GM18951 (cell line): Measurements from ENCODE around the gene ODF2L.
"Not testable (repeated sequence)": the region's sequence is repeated elsewhere in the genome, so short reads cannot be mapped to it uniquely, and the experiment has no call there.

Experiments used
- POLR2A ChIP-seq: IDR thresholded peaks from 4 replicates; pipeline ENCODE4 v1.6.1; 2011; ENCODE audit warnings: mild to moderate bottlenecking; ENCODE audit not compliant: insufficient read length, insufficient read depth; ENCODE audit errors: extremely low read depth
- in situ Hi-C: fragments of 300-500 bp; cut with MboI; formaldehyde crosslinking; loops from one replicate; pipeline ENCODE4 v1.12.0; 2022; ENCODE audit warnings: low sequenced_read_pairs, mixed read lengths, inconsistent platforms; ENCODE audit not compliant: unreplicated experiment

Gene ODF2L

DNA sequence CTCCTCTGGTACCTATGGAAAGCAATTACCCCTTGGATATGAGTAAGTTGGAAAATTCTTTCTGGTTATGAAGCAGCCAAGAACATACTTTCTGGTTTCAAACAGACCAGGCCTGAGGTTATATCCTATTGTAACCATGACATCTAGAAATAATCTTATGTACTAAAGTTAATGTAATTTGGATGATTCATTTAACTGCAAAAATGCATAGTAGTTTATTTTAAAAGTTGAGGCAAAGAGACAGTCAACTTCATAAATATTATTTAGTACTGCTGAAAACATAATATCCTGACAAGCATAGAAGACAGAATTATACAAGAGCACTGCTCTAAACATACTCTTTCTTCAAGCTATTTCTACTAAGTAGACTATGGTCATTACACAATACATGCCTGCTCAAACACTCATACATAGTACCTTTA, 25.5 kb downstream of the ODF2L start:
- in situ Hi-C loops = no loop called here
- TF ChIP-seq POLR2A = no peak

DNA sequence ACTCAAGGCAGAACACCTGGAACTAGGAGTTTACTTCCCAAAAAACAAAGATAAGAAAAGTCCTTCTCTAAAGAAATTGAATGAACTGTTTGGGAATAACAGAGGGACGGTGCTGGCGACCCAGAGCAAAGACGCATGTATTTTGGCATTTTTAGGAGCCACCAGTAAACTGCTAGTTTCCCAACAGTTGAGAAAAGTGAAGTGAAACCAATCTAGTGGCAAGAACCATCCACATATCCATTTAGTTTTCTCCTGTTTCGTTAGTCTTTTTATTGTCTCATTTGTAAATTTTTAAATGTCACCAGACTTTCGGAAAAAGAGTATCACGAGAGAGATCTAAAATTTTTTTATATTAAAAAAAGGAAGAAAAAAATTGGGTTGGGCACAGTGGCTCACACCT, 30.2 kb downstream of the ODF2L start:
- no peak for TF ChIP-seq POLR2A
- in situ Hi-C loops = no loop called here

DNA sequence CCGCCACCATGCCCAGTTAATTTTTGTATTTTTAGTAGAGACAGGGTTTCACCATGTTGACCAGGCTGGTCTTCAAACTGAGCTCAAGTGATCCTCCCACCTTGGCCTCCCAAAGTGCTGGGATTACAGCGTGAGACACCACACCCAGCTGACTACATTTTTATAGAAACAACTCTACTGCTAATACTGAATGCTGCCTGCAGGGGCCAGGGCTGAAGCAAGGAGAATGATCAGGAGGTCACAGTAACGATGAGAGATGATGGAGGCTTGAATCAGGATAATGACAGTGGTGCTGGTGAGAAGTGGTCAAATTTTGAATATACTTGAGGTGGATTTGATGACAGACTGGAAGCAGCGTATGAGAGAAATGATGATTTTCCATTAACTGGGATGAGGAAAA, 33.3 kb downstream of the ODF2L start:
- TF ChIP-seq POLR2A = no peak
- in situ Hi-C loops = no loop called here

DNA sequence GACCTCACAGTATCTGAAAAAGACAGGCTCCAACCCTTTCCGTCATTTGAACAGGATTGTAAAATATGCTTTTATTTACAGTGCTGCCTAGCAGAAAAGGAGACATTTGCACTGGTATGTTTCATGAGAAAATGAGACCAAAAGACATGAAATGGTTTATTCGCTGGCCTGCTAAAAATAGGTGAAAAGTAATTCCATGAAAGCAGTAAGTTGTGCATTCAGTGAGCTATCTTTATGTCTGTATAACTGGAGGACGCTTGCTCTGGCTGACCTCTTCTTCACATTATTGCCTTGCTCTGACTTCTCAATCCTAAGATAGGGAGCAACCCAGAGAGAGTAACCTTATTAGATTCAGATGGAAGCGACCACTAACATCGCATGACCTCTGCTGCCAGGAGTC, 38.3 kb downstream of the ODF2L start:
- in situ Hi-C loops = no loop called here
- no peak for TF ChIP-seq POLR2A

DNA sequence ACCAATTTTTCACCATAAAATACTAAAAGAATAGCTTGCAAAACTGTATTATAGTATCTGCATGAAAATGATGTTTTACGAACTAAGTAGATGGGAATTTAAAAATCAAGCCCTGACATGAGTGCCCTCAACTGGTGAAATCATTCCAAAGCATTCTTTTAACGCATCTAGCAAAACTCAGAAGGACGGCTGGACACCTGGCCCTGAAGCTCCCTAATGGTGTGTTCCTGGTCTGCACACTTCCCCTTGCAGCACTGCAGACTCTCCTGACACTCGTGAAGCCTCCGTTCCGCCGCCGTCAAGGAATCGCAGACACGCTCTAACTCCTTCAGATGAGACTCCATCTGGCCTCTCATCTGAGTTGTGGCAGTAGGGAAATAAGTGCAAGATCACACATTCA, 39.9 kb downstream of the ODF2L start:
- TF ChIP-seq POLR2A = no peak
- in situ Hi-C loops = no loop called here

DNA sequence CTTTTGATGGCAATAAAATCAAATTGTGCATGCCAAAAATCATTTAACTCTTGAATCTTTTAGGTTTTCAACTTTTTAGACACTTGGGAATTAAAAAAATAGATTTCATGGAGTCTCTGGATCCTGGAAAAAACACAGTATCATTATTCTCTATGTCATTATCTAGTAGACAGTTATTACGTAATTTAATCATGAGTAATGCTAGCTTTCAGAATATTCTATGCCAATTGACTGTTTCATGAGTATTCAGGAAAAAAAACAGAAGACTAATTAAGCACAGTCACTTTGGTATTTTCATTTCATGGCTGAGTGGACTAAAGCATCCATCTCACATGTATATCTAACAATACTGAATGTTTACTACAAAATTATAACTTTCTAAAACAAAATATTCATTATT, 44.0 kb downstream of the ODF2L start:
- no peak for TF ChIP-seq POLR2A

DNA sequence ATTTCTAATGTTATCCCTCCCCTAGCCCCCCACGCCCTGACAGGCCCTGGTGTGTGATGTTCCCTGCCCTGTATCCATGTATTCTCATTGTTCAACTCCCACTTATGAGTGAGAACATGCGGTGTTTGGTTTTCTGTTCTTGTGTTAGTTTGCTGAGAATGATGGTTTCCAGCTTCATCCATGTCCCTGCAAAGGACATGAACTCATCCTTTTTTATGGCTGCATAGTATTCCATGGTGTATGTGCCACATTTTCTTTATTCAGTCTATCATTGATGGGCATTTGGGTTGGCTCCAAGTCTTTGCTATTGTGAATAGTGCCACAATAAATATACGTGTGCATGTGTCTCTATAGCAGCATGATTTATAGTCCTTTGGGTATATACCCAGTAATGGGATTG, 45.9 kb downstream of the ODF2L start:
- in situ Hi-C loops = not testable (repeated sequence)

More for the DNA sequence above, 44.0 kb downstream of the ODF2L start:
- in situ Hi-C loops = no loop called here

DNA sequence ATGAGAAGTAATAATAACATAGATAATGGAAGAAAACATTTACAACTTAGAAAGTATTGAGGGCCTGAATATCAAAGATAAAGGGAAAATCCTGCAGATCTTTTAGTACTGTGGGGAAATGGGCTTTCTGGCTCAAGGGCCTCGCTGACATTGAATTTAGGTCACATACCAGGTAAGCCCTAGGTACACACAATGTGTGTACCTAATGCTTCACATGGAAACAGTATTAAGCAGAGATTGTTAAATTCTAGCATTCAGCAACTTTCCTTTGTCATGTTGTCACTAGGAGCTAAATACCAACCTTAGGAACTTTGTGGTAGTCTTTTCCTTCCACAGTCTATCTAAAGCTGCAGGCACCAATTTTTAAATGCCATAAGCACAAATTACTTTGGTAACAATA, 49.7 kb downstream of the ODF2L start:
- TF ChIP-seq POLR2A = no peak
- in situ Hi-C loops = no loop called here

DNA sequence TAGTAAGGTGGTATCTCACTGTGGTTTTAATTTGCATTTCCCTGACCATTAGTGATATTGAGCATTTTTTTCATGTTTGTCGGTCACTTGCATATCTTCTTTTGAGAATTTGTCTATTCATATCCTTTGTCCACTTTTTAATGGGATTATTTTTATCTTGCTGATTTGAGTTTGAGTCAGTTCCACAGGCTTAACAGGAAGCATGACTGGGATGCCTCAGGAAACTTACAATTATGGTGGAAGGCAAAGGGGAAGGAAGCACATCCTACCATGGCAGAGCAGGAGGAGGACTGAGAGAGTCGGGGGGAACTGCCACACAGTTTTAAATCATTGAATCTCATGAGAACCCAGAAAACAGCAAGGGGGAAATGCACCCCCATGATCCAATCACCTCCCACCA, 51.1 kb downstream of the ODF2L start:
- in situ Hi-C loops = no loop called here
- no peak for TF ChIP-seq POLR2A

DNA sequence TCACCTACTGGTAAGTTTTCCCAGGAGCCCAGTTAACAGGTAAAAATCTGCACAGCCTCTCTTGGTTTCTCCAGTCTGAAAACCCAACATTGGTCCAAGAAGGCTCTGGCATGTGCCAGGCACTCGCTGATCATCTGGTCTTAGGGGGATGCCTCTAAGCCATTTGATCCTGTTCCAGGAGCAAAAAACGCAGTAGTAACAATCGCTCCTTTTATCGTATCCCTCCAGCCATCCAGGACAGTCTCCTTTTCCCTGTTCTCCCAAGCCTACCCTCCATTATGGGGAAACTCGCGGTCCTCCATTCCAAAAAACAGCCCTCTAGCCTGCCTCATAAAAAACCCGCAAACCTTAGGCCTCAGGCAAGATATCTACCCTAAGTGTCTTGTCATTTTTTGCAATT, 56.2 kb downstream of the ODF2L start:
- in situ Hi-C loops = no loop called here
- TF ChIP-seq POLR2A = no peak

DNA sequence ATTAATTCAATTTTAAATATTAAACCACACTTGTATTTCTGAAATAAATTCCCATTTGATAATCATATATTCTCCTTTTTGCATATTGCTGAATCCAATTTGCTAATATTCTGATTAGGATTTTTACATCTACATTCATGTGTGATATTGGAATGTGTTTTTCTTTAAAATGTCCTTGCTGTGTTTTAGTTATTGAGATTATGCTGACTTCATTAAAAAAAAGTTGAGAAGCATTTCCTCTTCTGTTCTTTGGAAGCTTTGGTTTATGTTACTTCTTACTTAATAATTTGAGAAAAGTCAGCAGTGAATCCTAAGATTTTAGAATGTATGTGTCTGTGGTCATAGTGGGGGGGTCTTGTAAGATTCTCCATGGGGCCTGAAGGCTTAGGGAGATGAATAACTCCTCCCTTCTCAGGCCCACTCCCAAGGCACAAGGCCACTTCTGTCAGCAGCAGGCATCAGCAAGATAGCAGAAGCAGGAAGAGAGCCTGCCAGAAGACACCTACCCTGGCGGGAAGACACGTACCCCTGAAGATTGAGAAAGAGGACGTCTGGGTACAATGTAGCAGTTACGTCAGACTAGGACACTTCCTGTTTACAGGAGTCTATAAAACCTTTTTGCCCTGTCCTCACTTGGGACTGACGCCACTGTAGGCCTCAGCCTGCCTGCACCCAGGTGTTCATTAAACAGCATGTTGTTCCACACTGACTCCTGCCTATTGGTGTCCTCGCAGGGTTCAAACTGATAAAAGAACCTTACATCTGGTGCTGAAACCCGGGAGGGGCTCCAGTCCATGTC, 56.9 kb downstream of the ODF2L start:
- in situ Hi-C loops = no loop called here

DNA sequence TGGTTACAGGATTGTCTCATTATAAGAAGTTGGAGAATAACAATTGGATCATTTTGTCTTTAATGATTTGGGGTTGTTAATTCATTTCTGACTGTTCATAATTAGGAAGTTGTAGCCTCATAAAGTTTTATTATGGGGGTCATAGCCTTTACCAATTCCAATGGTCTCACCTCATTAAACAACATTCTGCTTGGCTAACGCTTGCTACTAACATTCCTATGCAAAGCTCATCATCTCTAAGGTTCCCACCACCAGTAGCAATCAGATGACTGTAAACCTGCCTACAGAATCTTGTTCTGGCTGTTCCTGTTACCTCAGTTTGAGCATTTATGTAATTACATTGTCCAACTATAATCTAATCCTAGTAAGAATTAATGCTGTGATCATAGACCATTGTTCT, 60.2 kb downstream of the ODF2L start:
- in situ Hi-C loops = no loop called here

More for the DNA sequence above, 56.9 kb downstream of the ODF2L start:
- TF ChIP-seq POLR2A = no peak

DNA sequence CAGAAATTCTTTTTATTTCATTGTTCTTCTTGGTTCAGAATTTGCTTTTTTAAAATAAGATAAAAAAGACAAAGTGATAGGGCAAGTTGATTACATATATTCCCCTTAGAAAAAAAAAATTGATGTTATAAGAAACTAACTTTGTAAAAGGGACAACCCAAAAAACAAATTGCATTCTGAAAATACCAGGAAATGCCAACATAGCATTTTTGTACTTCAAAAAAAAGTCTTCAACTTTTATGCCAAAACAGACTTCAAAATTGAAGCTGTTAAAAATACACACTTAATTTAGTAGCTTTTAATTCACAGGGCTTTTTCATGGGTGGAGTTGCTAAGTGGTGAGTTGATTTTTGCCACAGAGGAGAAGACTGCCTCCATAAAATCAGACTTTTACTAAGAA, 70.9 kb downstream of the ODF2L start:
- in situ Hi-C loops = no loop called here
- TF ChIP-seq POLR2A = no peak

More for the DNA sequence above, 60.2 kb downstream of the ODF2L start:
- TF ChIP-seq POLR2A = no peak

DNA sequence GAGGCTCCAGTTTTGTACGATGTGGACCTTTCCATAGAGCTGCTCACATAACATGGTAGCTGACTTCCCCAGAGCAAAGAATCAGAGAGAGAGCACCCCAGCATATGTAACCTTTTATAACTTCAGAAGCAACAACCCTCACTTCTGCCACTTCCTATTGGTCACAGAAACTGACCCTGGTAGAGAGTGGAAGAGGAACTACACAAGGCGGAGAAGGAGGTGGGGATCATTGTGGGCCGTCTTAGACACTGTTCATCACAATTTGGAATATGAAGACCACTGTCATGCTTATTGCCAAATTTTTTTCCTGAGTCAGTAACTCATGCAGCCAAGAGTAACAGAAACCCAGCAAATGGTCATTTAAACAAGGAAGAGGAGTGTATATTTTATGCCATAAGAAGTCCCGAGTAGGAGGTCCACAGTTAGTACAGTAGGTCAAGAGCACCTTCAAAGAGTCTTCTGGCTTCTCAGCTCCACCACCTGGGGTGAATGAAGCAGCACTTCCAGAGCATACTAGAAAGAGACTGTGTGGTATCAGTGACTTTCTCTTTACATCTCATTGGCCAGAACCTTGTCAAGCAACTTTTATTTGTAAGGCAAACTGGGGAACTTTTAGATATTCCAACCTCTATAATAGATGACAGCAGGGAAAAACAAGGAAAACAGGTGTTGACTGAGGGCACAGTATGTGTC, 71.8 kb downstream of the ODF2L start:
- no peak for TF ChIP-seq POLR2A
- in situ Hi-C loops = no loop called here

DNA sequence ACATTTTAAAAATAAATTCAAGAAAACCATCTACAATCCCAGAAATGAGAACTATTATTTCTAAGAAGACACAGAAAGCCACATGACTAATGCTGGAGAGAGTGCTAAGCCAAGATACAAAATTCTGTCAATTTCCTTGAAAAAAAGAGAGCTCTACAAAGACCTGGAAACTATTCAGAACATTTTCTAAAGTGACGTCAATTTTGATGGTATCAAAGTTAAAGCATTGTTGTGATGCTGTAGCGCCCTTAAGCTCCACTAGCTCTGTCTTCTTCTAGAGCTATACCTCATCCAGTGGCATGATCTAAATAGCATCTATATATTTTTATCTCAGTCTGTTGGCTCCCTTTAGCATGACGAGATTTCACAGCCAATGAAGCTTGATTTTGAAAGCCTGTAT, 73.9 kb downstream of the ODF2L start:
- TF ChIP-seq POLR2A = no peak
- in situ Hi-C loops = no loop called here

DNA sequence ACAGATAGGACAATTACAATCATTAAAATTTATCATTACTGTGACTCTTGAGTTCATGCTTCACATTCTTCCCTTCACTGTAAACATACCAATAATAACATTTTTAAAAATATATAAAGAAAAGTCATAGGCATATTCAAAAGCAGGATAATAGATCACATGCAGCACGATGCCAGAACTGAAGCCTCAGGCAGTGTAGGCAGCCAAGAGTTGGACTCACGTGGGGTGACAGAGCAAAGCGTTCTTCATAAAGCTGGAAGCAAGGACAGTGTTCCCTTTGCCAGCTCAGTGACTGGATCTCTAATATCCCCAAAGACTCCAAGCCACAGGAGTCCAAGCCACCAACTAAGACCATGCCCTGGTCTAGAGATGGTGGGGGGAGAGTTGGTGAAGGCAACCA, 77.7 kb downstream of the ODF2L start:
- no peak for TF ChIP-seq POLR2A
- in situ Hi-C loops = no loop called here
